ENCODE measurements around the gene CRMP1. TPM values are rescaled to one million over a fixed set of nuclear protein-coding genes. Genes with fewer than 3 reads are reported as not detected.
A peak's percentile ranks its signal among the peaks of the same experiment; 100 is the strongest.
"Not testable (repeated sequence)": the region's sequence is repeated elsewhere in the genome, so short reads cannot be mapped to it uniquely, and the experiment has no call there.

The CRMP1 gene
- total RNA-seq, 1 donor from 2014 or later = 0.13 TPM

DNA sequence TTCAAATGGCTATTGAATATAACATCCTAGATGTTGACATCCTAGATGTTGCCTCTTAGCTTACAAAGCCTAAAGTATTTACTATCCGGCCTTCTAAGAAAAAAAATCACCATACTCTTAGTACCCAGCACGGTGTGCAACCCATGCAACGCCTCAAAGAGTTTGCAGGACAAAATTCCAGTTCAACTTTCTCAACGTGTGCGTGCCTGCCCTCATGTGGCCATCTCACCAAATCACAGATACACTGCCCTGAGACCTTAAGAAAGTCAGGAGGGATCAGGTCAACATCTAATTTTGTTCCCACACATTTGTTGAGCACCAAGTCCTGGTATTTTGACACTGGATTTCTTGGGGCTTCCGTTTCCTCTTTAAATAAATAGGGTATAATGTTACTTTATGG is 68.3 kb downstream of the CRMP1 start:
- peak; percentile 10 to 56 for DNase-seq (ENCODE audit: low read depth in 2 of 2)

DNA sequence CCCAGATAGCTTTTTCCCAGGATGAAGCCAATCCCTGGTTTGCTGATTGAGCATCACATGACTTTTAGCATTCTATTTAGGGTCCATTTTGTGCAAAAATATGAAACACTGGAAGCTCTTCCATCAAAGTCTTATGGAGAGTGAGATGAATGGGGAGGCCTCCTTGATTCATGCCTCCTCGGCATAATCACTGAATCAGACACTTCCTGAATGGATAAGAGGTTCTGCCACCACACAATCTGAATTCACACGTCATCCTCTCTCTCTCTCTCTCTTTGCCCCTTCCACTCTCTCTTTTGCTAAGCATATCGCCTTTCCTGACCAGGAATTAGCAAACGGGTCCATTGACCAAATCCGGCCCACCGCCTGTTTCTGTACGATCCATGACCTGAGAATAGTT is 68.7 kb downstream of the CRMP1 start:
- peak in 1 of 2 donors; percentile 38 for DNase-seq (ENCODE audit: low read depth in 2 of 2)

- DNase-seq (ENCODE audit: low read depth in 2 of 2) = no peak
These were observed 69.2 kb downstream of the CRMP1 start for GRCh38 chr4:5823542-5824211.

- no peak for DNase-seq (ENCODE audit: low read depth in 2 of 2)
These were observed 70.3 kb downstream of the CRMP1 start for GRCh38 chr4:5822619-5823018.

DNA sequence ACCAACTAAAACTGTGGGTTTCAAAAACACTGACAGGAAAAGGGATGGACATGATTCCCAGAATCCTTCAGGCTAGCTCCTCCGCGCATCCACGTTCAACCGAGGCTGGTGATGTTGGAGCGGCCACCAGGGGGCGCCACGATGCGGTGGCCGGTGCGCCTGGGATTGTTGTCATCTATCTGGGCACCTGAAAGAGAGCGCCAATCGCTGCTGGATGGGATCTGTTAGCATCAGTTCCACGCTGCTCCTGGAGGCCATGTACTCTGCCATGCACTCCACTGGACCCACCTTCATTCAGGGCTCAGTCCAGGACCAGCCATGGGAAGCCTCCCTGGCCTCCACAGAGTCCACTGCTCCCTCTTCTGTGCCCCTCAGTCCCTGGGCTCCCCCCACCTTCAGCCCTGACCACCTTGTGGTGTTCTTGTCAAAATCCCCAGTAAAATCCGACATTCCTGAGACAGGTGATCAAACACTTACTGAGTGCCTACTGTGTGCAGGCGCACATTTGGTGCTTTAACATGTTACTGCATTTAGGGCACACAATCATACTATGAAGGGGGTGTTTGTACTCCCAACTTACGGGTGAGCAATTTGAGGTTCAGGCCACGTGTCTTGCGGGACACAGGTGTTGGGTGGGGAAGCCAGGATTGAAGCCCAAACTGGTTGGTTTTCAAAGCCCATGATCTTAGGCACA is 71.1 kb downstream of the CRMP1 start:
- no peak for DNase-seq (ENCODE audit: low read depth in 2 of 2)

GRCh38 chr4:5816851-5817375 is 76.0 kb downstream of the CRMP1 start:
- DNase-seq (ENCODE audit: low read depth in 2 of 2) = no peak

DNA sequence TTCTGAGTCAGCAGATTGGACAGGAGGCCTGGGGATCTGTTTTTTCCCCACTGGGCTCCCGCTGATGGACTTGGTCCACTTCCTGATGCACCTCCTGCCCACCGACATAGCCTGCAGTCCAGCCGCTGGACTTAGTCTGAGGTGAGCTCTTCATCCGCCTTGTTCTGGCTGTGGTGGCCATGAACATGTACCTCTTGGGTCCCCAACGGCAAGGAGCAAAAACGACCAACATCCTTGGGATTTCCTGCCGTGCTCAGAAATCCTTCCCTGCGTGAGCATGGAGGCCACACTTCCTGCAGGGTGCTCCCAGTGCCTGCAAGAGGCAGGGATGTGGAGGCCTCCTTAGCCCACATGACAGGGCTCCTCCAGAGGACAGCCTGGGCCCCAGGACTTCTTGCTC is 76.8 kb downstream of the CRMP1 start:
- no peak for DNase-seq (ENCODE audit: low read depth in 2 of 2)

- DNase-seq (ENCODE audit: low read depth in 2 of 2) = no peak
These were observed 77.2 kb downstream of the CRMP1 start for GRCh38 chr4:5815641-5816040.

GRCh38 chr4:5814421-5814820 is 78.5 kb downstream of the CRMP1 start:
- no peak for DNase-seq (ENCODE audit: low read depth in 2 of 2)

DNA sequence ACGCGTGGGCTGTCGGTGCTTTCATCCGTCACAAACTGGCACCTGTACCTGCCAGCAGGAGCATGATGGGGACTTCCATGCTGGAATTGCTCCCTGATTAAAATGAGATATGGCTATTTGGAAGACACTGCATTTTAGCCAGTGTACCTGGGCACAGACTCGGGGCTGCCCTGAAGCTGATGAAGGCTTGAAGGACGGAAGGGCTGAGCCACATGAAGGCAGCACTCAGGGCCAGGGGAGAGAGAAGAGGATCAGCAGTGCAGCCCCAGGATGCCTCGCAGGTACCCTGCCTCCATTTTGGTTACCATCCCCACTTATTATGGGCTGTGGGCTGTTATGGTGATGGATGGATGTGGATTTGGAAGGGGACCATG is 79.0 kb downstream of the CRMP1 start:
- no peak for DNase-seq (ENCODE audit: low read depth in 2 of 2)

- DNase-seq (ENCODE audit: low read depth in 2 of 2) = peak; percentile 24 to 74
These were observed 80.2 kb downstream of the CRMP1 start for GRCh38 chr4:5812506-5813229.

- not testable (repeated sequence) for DNase-seq (ENCODE audit: low read depth in 2 of 2)
These were observed 80.8 kb downstream of the CRMP1 start for GRCh38 chr4:5812057-5812456.

DNA sequence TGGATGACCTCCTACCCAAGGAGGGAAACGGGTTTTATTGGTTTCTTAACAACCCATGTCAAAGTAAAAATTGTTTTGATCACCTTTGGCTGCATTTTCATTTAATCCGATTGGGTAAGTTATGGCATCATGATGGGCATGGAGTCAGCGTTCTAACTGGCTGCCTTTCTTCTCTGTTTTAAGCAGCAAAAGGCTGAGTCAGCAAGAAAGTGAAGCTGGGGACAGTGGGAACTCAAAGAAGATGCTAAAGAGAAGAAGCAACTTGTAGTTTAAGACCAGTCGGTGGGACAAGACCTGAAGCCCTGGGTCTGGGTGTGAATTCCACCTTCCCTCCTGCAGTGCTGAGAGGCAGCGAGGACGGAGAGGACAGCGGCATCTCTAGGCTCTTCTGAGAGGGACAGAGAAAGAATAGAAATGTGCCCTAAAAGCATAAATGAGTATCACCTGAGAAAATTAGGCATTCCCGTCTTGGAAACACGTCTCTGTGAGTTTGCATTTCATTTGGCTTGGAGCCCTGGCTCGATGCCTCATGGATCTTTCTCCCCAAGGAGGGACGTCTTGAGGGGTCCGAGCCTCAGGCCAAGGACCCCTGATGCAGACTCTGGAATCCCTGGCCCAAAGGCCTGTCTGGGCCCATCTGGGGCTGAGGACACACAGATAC is 82.0 kb downstream of the CRMP1 start:
- no peak for DNase-seq (ENCODE audit: low read depth in 2 of 2)

GRCh38 chr4:5810151-5810550 is 82.7 kb downstream of the CRMP1 start:
- no peak for DNase-seq (ENCODE audit: low read depth in 2 of 2)

DNA sequence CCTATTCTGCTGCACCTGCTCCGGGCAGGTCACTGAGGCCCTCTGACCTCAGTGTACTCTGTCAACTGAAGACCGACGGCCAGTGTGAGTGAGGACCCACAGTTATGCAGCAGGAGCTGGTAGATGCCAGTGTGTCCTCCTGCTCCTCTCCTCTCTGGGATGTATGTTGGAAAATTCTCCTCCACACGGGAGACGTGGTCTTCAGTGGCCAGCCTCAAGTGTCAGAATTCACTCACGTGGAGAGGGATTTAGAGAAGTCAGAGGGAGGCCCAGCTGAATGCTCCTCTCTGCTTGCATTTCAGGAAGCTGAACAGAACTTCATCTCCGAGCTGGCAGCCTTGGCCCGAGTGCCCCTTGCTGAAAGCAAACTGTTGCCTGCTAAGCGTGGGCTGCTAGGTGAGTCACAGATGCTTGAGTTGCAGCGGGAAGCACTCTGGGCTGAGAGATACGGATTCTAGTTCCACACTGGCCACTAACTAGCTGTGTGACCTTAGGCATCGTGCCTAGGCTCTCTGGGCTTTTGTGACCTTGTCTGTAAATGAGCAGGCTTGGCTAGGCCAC is 83.6 kb downstream of the CRMP1 start:
- DNase-seq (ENCODE audit: low read depth in 2 of 2) = no peak

DNA sequence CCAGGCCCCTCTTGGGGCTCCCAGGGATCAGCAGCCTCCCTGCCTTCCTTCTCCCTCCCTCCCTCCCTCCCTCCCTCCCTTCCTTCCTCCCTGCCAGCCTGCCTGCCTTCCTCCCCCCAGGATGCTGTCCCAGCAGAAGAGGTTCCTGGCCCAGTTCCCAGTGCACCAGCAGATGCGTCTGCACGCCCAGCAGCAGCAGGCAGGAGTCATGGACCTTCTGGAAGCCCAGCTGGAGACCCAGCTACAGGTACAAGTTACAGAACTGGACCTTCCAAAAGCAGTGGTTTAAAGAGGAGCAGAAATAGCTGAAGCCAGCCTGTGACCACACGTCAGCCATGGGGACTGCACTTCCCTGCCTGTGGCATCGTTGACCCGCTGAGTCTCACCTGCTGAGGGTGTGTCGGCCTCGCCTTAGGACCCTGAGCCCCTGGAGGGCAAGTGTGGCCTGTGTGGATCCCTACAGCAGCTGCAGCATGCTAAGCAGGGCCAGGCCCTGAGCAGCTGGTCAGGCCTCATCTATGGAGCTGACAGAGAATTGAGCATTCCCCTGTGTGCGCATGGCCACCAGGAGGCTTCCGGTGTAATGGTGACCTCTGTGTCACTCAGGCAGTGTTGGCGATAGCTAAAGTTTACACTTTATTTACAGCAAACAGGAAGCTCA is 84.7 kb downstream of the CRMP1 start:
- DNase-seq (ENCODE audit: low read depth in 2 of 2) = peak in 1 of 2 donors; percentile 32

GRCh38 chr4:5805270-5805669 is 87.6 kb downstream of the CRMP1 start:
- no peak for DNase-seq (ENCODE audit: low read depth in 2 of 2)

- DNase-seq (ENCODE audit: low read depth in 2 of 2) = no peak
These were observed 88.2 kb downstream of the CRMP1 start for GRCh38 chr4:5804656-5805055.

GRCh38 chr4:5802565-5802964 is 90.3 kb downstream of the CRMP1 start:
- no peak for DNase-seq (ENCODE audit: low read depth in 2 of 2)

DNA sequence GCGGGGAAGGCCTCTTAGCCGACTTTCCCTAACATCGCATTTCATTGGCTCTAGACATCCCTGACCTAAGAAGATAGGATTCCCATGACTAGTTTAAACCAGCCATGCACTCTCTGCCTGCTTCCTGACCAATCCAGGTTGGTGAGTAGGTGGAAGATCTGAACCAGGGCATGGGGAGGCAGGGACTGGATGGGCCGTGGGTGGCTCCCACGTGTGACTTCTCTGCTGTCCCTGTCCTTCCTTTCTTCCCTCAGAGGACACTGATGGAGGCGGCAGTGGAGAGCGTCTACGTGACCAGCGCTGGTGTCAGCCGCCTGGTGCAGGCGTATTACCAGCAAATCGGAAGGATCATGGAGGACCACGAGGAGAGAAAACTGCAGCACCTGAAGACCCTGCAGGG is 91.2 kb downstream of the CRMP1 start:
- no peak for DNase-seq (ENCODE audit: low read depth in 2 of 2)

DNA sequence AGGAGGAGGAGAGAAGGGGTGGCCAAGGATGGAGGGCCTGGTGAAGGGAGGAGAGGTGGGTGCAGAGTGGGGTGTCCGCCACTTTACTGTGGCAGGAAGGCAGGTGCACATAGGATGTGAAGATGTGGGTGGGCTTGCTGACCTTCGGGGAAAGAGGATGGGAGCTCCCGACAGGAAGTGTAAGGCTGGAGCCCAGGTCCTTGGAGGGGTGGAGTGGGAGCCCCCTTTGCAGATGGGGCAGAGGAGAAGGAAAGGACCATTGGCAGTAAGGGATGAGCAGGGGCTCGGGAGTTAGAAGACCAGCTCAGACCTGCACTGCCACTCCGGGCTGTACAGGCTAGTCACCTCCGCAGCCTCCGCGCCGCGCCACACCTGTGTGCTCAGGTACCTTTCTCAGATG is 92.4 kb downstream of the CRMP1 start:
- DNase-seq (ENCODE audit: low read depth in 2 of 2) = no peak
